PC-3 (cell line): ENCODE results near the gene SEPTIN2. TPM values are rescaled to one million over a fixed set of nuclear protein-coding genes. Genes with fewer than 3 reads are reported as not detected.

Experiments
- ATAC-seq: fragments of 200-7000 bp; cut with Tn5 transposase; 2 replicates; pipeline ENCODE4 v1.9.1; 2020; ENCODE audit warnings: mild to moderate bottlenecking, moderate library complexity
- BruUV-seq: library from RNA; stranded (reverse); fragments of 400-500 nt; replicated peaks from 2 replicates; lab custom pipeline; 2021; lab: Mats Ljungman, UMichigan
- CTCF ChIA-PET: fragments of 300-600 bp; sonication (Branson Sonifier 250); formaldehyde crosslinking; loops from one replicate; lab custom pipeline; 2022; ENCODE audit warnings: antibody characterized with exemption; lab: Charles Lee
- POLR2A ChIA-PET: fragments of 300-600 bp; sonication (Branson Sonifier 250); formaldehyde crosslinking; loops from one replicate; lab custom pipeline; 2022; ENCODE audit warnings: antibody characterized with exemption; ENCODE audit not compliant: unreplicated experiment; lab: Charles Lee
- DNase-seq: peaks from one replicate; pipeline ENCODE4 v3.0.0-alpha.2; 2015
- H2AFZ ChIP-seq: fragments of 300-600 bp; sonication (generic); 2 replicates; pipeline ENCODE4 v1.6.0; 2016; ENCODE audit warnings: antibody characterized with exemption, low read length
- H3F3A ChIP-seq: fragments of 300-600 bp; sonication (generic); one replicate; pipeline ENCODE4 v1.6.0; 2017; ENCODE audit warnings: antibody characterized with exemption, low read length, control low read depth, mild to moderate bottlenecking; ENCODE audit not compliant: unreplicated experiment
- H3K27ac ChIP-seq: fragments of 300-600 bp; sonication (generic); 2 replicates; pipeline ENCODE4 v1.5.1; 2016; ENCODE audit warnings: mild to moderate bottlenecking, low read length
- H3K27me3 ChIP-seq: fragments of 300-600 bp; sonication (generic); 2 replicates; pipeline ENCODE4 v1.6.1; 2016; ENCODE audit warnings: low read length, mixed read lengths
- H3K36me3 ChIP-seq: fragments of 300-600 bp; sonication (generic); 2 replicates; pipeline ENCODE4 v1.6.1; 2016; ENCODE audit warnings: low read depth, mixed run types, low read length, mixed read lengths
- H3K4me1 ChIP-seq: fragments of 300-600 bp; sonication (generic); 2 replicates; pipeline ENCODE4 v1.5.1; 2016; ENCODE audit warnings: low read length; ENCODE audit not compliant: insufficient read depth
- H3K4me2 ChIP-seq: fragments of 300-600 bp; sonication (generic); 2 replicates; pipeline ENCODE4 v1.6.0; 2016; ENCODE audit warnings: low read length
- H3K4me3 ChIP-seq: fragments of 300-600 bp; sonication (generic); 2 replicates; pipeline ENCODE4 v1.5.1; 2016; ENCODE audit warnings: mild to moderate bottlenecking, low read length, mixed read lengths
- H3K79me2 ChIP-seq: fragments of 300-600 bp; sonication (generic); 2 replicates; pipeline ENCODE4 v1.6.1; 2017; ENCODE audit warnings: low read length, mixed read lengths
- H3K9ac ChIP-seq: fragments of 300-600 bp; sonication (generic); 2 replicates; pipeline ENCODE4 v1.6.0; 2016; ENCODE audit warnings: mild to moderate bottlenecking, low read length
- H3K9me2 ChIP-seq: fragments of 300-600 bp; sonication (generic); replicated peaks from 2 replicates; pipeline ENCODE4 v1.6.1; 2016; ENCODE audit warnings: mixed run types, low read length, mixed read lengths
- H3K9me3 ChIP-seq: fragments of 300-600 bp; sonication (generic); 2 replicates; pipeline ENCODE4 v1.6.1; 2016; ENCODE audit warnings: low read length, mixed read lengths
- H4K20me1 ChIP-seq: fragments of 300-600 bp; sonication (generic); 2 replicates; pipeline ENCODE4 v1.6.1; 2016; ENCODE audit warnings: low read length, mixed read lengths
- CTCF ChIP-seq: fragments of 300-600 bp; sonication (generic); conservative IDR thresholded peaks from 2 replicates; pipeline ENCODE4 v1.5.1; 2017; ENCODE audit warnings: antibody characterized with exemption, low read depth, mild to moderate bottlenecking, low read length
- EZH2 ChIP-seq: fragments of 300-600 bp; sonication (generic); IDR thresholded peaks from one replicate; pipeline ENCODE4 v1.6.1; 2017; ENCODE audit warnings: antibody characterized with exemption, mild to moderate bottlenecking, low read length; ENCODE audit not compliant: unreplicated experiment
- EZH2phosphoT487 ChIP-seq: fragments of 300-600 bp; sonication (generic); IDR thresholded peaks from 2 replicates; pipeline ENCODE4 v1.6.1; 2018; ENCODE audit warnings: mild to moderate bottlenecking, antibody characterized with exemption, low read length, borderline replicate concordance
- intact Hi-C: fragments of 100-400 bp; cut with micrococcal nuclease; formaldehyde crosslinking; loops from 2 replicates; pipeline ENCODE4 v1.9.0; 2023
- total RNA-seq: library from RNA; depleted of rRNA; stranded (reverse); fragments of >200 nt; gene quantifications from 2 replicates; pipeline ENCODE4 v1.2.3, GENCODE V29; 2014

Gene SEPTIN2
- total RNA-seq, 1 experiment from 2014 or later, result 185 TPM

GRCh38 chr2:241286348-241287090 lies 29.2 kb upstream of the SEPTIN2 start:
- Histone ChIP-seq H4K20me1 (peaks cover 12% of the 10 kb centered on the region), H3K9me2 (no peaks in the 10 kb centered on the region), H3K9ac (no peak overlapping the region), H3K36me3 (no peaks in the 10 kb centered on the region; the same call in 1 of the 2 replicates), H3K27me3 (no peaks in the 10 kb centered on the region), H3K4me2 (no peak overlapping the region), H3K27ac (no peak overlapping the region), H3K4me3 (no peak overlapping the region), H3K4me1 (peaks cover 3% of the 10 kb centered on the region; the same call in 1 of the 2 replicates), H2AFZ (no peak overlapping the region), H3F3A (no peaks in the 10 kb centered on the region), H3K9me3 (no peaks in the 10 kb centered on the region), H3K79me2 (peaks cover 96% of the 10 kb centered on the region)
- no TSS peak for BruUV-seq
- no peak for DNase-seq
- ATAC-seq, result no peak
- intact Hi-C loops, result no loop called here
- TF ChIP-seq EZH2phosphoT487, result no peak
- no peak for TF ChIP-seq CTCF
- no peak for TF ChIP-seq EZH2
- ChIA-PET POLR2A (no interaction called here), CTCF (no interaction called here)

DNA sequence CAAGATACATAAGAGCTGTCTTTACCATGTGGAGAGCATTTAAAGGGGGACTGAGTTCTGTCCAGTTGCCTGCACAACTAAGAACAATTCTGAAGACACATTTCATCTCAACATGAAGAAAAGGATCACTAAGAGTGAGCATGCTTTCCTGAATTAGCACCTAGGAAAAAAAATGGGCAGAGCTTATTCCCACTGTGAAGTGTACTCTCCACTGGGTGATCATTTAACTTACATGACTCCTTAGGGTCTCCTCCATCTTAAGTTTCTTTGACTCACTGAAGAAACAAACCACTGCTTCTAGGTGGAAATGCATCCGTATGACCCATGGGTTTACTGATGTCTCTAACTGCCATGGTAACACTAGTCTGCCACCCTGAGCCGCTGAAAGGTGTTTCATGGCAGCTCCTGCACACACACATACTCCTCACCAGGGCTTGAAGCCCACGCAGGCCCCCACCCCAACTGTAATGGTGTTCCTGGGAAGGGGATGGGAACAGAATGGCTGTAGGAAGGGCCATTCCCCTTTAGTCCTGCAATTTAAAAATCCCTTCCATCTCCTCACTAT lies 27.3 kb upstream of the SEPTIN2 start:
- no TSS peak for BruUV-seq

More for the DNA sequence above, 27.3 kb upstream of the SEPTIN2 start:
- Histone ChIP-seq H4K20me1 (peaks cover 11% of the 10 kb centered on the region), H3K9me2 (no peaks in the 10 kb centered on the region), H3K79me2 (peaks cover 98% of the 10 kb centered on the region), H3F3A (no peaks in the 10 kb centered on the region), H3K4me3 (no peak overlapping the region), H3K9ac (no peak overlapping the region), H3K9me3 (no peaks in the 10 kb centered on the region), H2AFZ (no peak overlapping the region), H3K4me1 (peaks cover 3% of the 10 kb centered on the region; the same call in 1 of the 2 replicates), H3K27me3 (no peaks in the 10 kb centered on the region), H3K27ac (no peak overlapping the region), H3K4me2 (no peak overlapping the region), H3K36me3 (no peaks in the 10 kb centered on the region; the same call in 1 of the 2 replicates)
- ChIA-PET POLR2A (no interaction called here), CTCF (no interaction called here)
- intact Hi-C loops, result no loop called here
- DNase-seq (no peak), ATAC-seq (no peak)
- TF ChIP-seq CTCF, result no peak
- no peak for TF ChIP-seq EZH2
- no peak for TF ChIP-seq EZH2phosphoT487
